IMR-90 (cell line): ENCODE results near the gene NUDT9. TPM values are rescaled to one million over a fixed set of nuclear protein-coding genes. Genes with fewer than 3 reads are reported as not detected.

ENCODE experiments used
- ATAC-seq: fragments of 200-7000 bp; cut with Tn5 transposase; 2 replicates; pipeline ENCODE4 v1.9.1; 2020; ENCODE audit warnings: low read depth, mild to moderate bottlenecking, moderate library complexity
- BruUV-seq: library from RNA; stranded (reverse); fragments of 400-500 nt; replicated peaks from 2 replicates; lab custom pipeline; 2021; lab: Mats Ljungman, UMichigan
- CTCF ChIA-PET: fragments of 300-600 bp; formaldehyde crosslinking; extraction: SDS; loops from one replicate; lab custom pipeline; 2021; ENCODE audit warnings: antibody characterized with exemption; lab: Yijun Ruan, JAX
- POLR2A ChIA-PET: fragments of 300-600 bp; sonication (Branson Sonifier 250); formaldehyde crosslinking; loops from one replicate; lab custom pipeline; 2022; ENCODE audit warnings: antibody characterized with exemption; ENCODE audit not compliant: unreplicated experiment; lab: Charles Lee
- DNase-seq: peaks from one replicate; pipeline ENCODE4 v3.0.0; 2013
- H2AFZ ChIP-seq: replicated peaks from 2 replicates; pipeline ENCODE3; 2013; ENCODE audit warnings: low read length, mild to moderate bottlenecking; ENCODE audit not compliant: poor library complexity
- H2AK5ac ChIP-seq: 2 replicates; pipeline ENCODE4 v1.6.1; 2013; ENCODE audit warnings: low read depth, low read length, inconsistent platforms
- H2AK9ac ChIP-seq: replicated peaks from 2 replicates; pipeline ENCODE3; 2013; ENCODE audit warnings: mild to moderate bottlenecking, low read depth, low read length, moderate library complexity; ENCODE audit not compliant: poor library complexity
- H2BK120ac ChIP-seq: 2 replicates; pipeline ENCODE4 v1.6.1; 2013; ENCODE audit warnings: low read depth, low read length, inconsistent platforms
- H2BK15ac ChIP-seq: 3 replicates; pipeline ENCODE4 v1.6.1; 2013; ENCODE audit warnings: low read depth, low read length, inconsistent platforms
- H2BK20ac ChIP-seq: 2 replicates; pipeline ENCODE4 v1.6.1; 2013; ENCODE audit warnings: low read depth, mild to moderate bottlenecking, inconsistent platforms, low read length, moderate library complexity
- H2BK5ac ChIP-seq: 2 replicates; pipeline ENCODE4 v1.6.1; 2013; ENCODE audit warnings: mild to moderate bottlenecking, low read depth, low read length, inconsistent platforms; ENCODE audit not compliant: poor library complexity, severe bottlenecking
- H3K14ac ChIP-seq: replicated peaks from 2 replicates; pipeline ENCODE4 v1.6.1; 2013; ENCODE audit warnings: low read depth, low read length, inconsistent platforms
- H3K18ac ChIP-seq: 2 replicates; pipeline ENCODE4 v1.6.1; 2013; ENCODE audit warnings: low read depth, low read length, control low read depth
- H3K23ac ChIP-seq: 2 replicates; pipeline ENCODE4 v1.6.1; 2013; ENCODE audit warnings: low read depth, low read length, inconsistent platforms
- H3K27ac ChIP-seq: 2 replicates; pipeline ENCODE4 v1.5.1; 2013; ENCODE audit warnings: mild to moderate bottlenecking, control low read depth, low read length; ENCODE audit not compliant: insufficient read depth
- H3K27me3 ChIP-seq: 2 replicates; pipeline ENCODE4 v1.6.1; 2013; ENCODE audit warnings: low read length; ENCODE audit not compliant: control insufficient read depth, insufficient read depth
- H3K36me3 ChIP-seq: 2 replicates; pipeline ENCODE4 v1.6.1; 2013; ENCODE audit warnings: low read length, mixed read lengths; ENCODE audit not compliant: control insufficient read depth, insufficient read depth
- H3K4ac ChIP-seq: 2 replicates; pipeline ENCODE4 v1.6.1; 2013; ENCODE audit warnings: low read depth, low read length, inconsistent platforms
- H3K4me1 ChIP-seq: 2 replicates; pipeline ENCODE4 v1.6.1; 2013; ENCODE audit warnings: low read length, mixed read lengths; ENCODE audit not compliant: control insufficient read depth, insufficient read depth
- H3K4me2 ChIP-seq: 2 replicates; pipeline ENCODE4 v1.6.1; 2013; ENCODE audit warnings: low read depth, mild to moderate bottlenecking, control low read depth, low read length, moderate library complexity
- H3K4me3 ChIP-seq: 2 replicates; pipeline ENCODE4 v1.5.1; 2013; ENCODE audit warnings: low read depth, mild to moderate bottlenecking, control low read depth, low read length, moderate library complexity; ENCODE audit not compliant: insufficient read depth
- H3K56ac ChIP-seq: 2 replicates; pipeline ENCODE4 v1.6.1; 2013; ENCODE audit warnings: low read length, inconsistent platforms; ENCODE audit not compliant: insufficient read depth; ENCODE audit errors: extremely low read depth
- H3K79me1 ChIP-seq, 2 experiments: 2 replicates each; pipeline ENCODE4 v1.6.1; 2013; ENCODE audit warnings: low read length in 2 of 2, inconsistent platforms in 1 of 2, low read depth in 1 of 2
- H3K9ac ChIP-seq: 2 replicates; pipeline ENCODE4 v1.6.1; 2013; ENCODE audit warnings: low read depth, low read length, control low read depth
- H3K9me1 ChIP-seq: 2 replicates; pipeline ENCODE4 v1.6.1; 2013; ENCODE audit warnings: low read length, inconsistent platforms; ENCODE audit not compliant: insufficient read depth
- H3K9me3 ChIP-seq: 2 replicates; pipeline ENCODE4 v1.6.1; 2013; ENCODE audit warnings: low read length; ENCODE audit not compliant: control insufficient read depth, insufficient read depth
- H4K20me1 ChIP-seq: 2 replicates; pipeline ENCODE4 v1.6.1; 2013; ENCODE audit warnings: low read length, inconsistent platforms; ENCODE audit not compliant: insufficient read depth
- H4K5ac ChIP-seq: 2 replicates; pipeline ENCODE4 v1.6.1; 2013; ENCODE audit warnings: mild to moderate bottlenecking, low read depth, low read length, control low read depth
- H4K8ac ChIP-seq, 2 experiments: 2 replicates each; pipeline ENCODE4 v1.6.1; 2013; ENCODE audit warnings: low read depth in 2 of 2, low read length in 2 of 2, control low read depth in 1 of 2, inconsistent platforms in 1 of 2
- H4K91ac ChIP-seq: 2 replicates; pipeline ENCODE4 v1.6.1; 2013; ENCODE audit warnings: low read depth, low read length, inconsistent platforms; ENCODE audit not compliant: insufficient read depth
- BHLHE40 ChIP-seq: fragments of 150-350 bp; IDR thresholded peaks from 2 replicates; pipeline ENCODE4 v1.6.1; 2016; ENCODE audit warnings: mild to moderate bottlenecking, low read depth, low read length
- CEBPB ChIP-seq: IDR thresholded peaks from 2 replicates; pipeline ENCODE4 v1.6.1; 2012; ENCODE audit warnings: low read depth, low read length, improper control_type of control experiment
- CHD1 ChIP-seq: IDR thresholded peaks from 2 replicates; pipeline ENCODE4 v1.6.1; 2012; ENCODE audit warnings: low read depth, low read length, improper control_type of control experiment
- FOS ChIP-seq: fragments of 150-350 bp; IDR thresholded peaks from 2 replicates; pipeline ENCODE4 v1.6.1; 2016; ENCODE audit warnings: low read depth, low read length
- MAFK ChIP-seq: IDR thresholded peaks from 2 replicates; pipeline ENCODE4 v1.6.1; 2012; ENCODE audit warnings: low read depth, low read length, improper control_type of control experiment
- MAZ ChIP-seq: IDR thresholded peaks from 2 replicates; pipeline ENCODE4 v1.6.1; 2012; ENCODE audit warnings: low read depth, mild to moderate bottlenecking, low read length, improper control_type of control experiment, moderate library complexity, borderline replicate concordance
- MXI1 ChIP-seq: IDR thresholded peaks from 2 replicates; pipeline ENCODE4 v1.6.1; 2012; ENCODE audit warnings: low read depth, mild to moderate bottlenecking, low read length, moderate library complexity, borderline replicate concordance
- NFE2L2 ChIP-seq: fragments of 150-350 bp; IDR thresholded peaks from 2 replicates; pipeline ENCODE4 v1.6.1; 2016; ENCODE audit warnings: low read depth, mild to moderate bottlenecking, low read length
- POLR2A ChIP-seq: IDR thresholded peaks from 2 replicates; pipeline ENCODE4 v1.6.1; 2012; ENCODE audit warnings: mild to moderate bottlenecking, low read depth, low read length
- RAD21 ChIP-seq: IDR thresholded peaks from 2 replicates; pipeline ENCODE4 v1.6.1; 2012; ENCODE audit warnings: low read length, improper control_type of control experiment
- RCOR1 ChIP-seq: IDR thresholded peaks from 2 replicates; pipeline ENCODE4 v1.6.1; 2012; ENCODE audit warnings: mild to moderate bottlenecking, low read length, improper control_type of control experiment; ENCODE audit not compliant: insufficient replicate concordance
- SMC3 ChIP-seq: fragments of 150-350 bp; IDR thresholded peaks from 2 replicates; pipeline ENCODE4 v1.6.1; 2016; ENCODE audit warnings: low read depth, mild to moderate bottlenecking, antibody characterized with exemption, low read length, moderate library complexity
- WGBS, 2 experiments: methylation state at CpG; one replicate each; pipeline versions ENCODE4 v1.1.5 to v1.1.7; 2013; ENCODE audit warnings: missing lambda C conversion rate in 2 of 2; ENCODE audit not compliant: insufficient read length in 1 of 2; ENCODE audit errors: extremely low coverage in 2 of 2; 5-methylcytosine and 5-hydroxymethylcytosine counted together
- dilution Hi-C: fragments of 300-500 bp; cut with HindIII; formaldehyde crosslinking; loops from one replicate; pipeline ENCODE4 v1.14.3; 2018; ENCODE audit warnings: low sequenced_read_pairs; ENCODE audit not compliant: unreplicated experiment
- in situ Hi-C: fragments of 300-500 bp; cut with MboI; formaldehyde crosslinking; loops from 3 replicates; pipeline ENCODE4 v1.14.3; 2019; ENCODE audit warnings: low sequenced_read_pairs, inconsistent platforms, mixed read lengths
- intact Hi-C: fragments of 100-400 bp; cut with micrococcal nuclease; formaldehyde crosslinking; loops from 2 replicates; pipeline ENCODE4 v1.10.0; 2022
- polyA plus RNA-seq, 3 experiments: library from polyadenylated mRNA; depleted of rRNA; stranded (reverse); fragments of >200 nt; gene quantifications; 2 replicates each; pipeline ENCODE4 v1.2.3, GENCODE V29; 2012; ENCODE audit warnings: low replicate concordance in 1 of 3
- total RNA-seq: library from RNA; depleted of rRNA; stranded (reverse); fragments of >200 nt; gene quantifications from 2 replicates; pipeline ENCODE4 v1.2.3, GENCODE V29; 2012
- TF ChIP-seq, protein P1 (sequence below): fragments of 150-350 bp; IDR thresholded peaks from 2 replicates; pipeline ENCODE4 v1.6.1; 2017; ENCODE audit warnings: mild to moderate bottlenecking, antibody characterized with exemption, low read length, low read depth
- TF ChIP-seq, protein P2 (sequence below): conservative IDR thresholded peaks from 2 replicates; pipeline ENCODE4 v1.5.1; 2012; ENCODE audit warnings: mild to moderate bottlenecking, low read depth, low read length, improper control_type of control experiment

The NUDT9 gene
- total and polyA plus RNA-seq, 2 of the 4 experiments (the other 2 are of a cell fraction): 10.0 to 23.5 TPM

DNA sequence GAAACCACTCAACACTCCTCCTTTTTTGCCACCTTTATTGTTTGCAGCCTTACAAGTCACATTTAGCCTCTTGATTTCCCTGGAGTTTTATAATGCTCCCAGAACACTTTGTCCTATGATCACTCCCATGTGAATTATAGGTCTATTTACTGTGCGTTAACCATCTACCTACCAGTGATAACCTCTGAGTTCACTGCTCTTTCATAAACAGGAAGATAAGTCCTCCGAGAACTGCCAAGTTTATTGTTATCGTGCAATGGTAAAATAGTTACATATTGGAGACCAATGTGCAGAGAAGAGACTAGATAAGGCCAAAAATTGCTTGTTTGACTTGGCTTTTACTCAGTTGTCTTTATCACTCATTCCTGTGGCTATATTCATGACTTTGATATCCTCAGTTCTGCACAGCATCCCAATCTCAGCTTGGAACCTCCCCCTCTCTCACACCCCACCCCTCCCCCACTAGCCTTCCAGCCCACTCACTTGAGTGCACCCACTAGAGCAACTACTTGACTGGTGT lies 12.9 kb upstream of the NUDT9 start:
- Histone ChIP-seq H2AK5ac (no peak overlapping the region), H3K18ac (no peak overlapping the region), H3K27ac (no peak overlapping the region), H4K91ac (no peak overlapping the region), H3K27me3 (no peaks in the 10 kb centered on the region; the same call in 1 of the 2 replicates), H2BK15ac (no peak overlapping the region), H4K8ac (no peak overlapping the region), H3K56ac (no peak overlapping the region), H2BK5ac (peak overlapping the region; percentile 7), H3K4me1 (peaks cover 6% of the 10 kb centered on the region; the same call in 1 of the 2 replicates), H3K9ac (no peak overlapping the region), H4K5ac (no peak overlapping the region), H3K9me1 (no peaks in the 10 kb centered on the region), H3K36me3 (no peaks in the 10 kb centered on the region), H4K20me1 (no peaks in the 10 kb centered on the region), H3K4me3 (no peak overlapping the region), H2AFZ (no peak overlapping the region), H3K9me3 (no peaks in the 10 kb centered on the region), H2AK9ac (no peak overlapping the region), H3K14ac (no peak overlapping the region), H2BK120ac (no peak overlapping the region), H3K23ac (no peak overlapping the region), H2BK20ac (no peak overlapping the region), H3K4ac (no peak overlapping the region), H3K79me1 (no peaks in the 10 kb centered on the region), H3K4me2 (no peak overlapping the region)
- dilution Hi-C loops (no loop called here), in situ Hi-C loops (no loop called here), intact Hi-C loops (no loop called here)
- DNase-seq (no peak), ATAC-seq (no peak)
- ChIA-PET CTCF (no interaction called here), POLR2A (no interaction called here)
- no peak for TF ChIP-seq FOS
- no peak for TF ChIP-seq MAFK
- TF ChIP-seq CEBPB: no peak
- no peak for TF ChIP-seq BHLHE40
- TF ChIP-seq MAZ: no peak
- TF ChIP-seq, protein P1, sequence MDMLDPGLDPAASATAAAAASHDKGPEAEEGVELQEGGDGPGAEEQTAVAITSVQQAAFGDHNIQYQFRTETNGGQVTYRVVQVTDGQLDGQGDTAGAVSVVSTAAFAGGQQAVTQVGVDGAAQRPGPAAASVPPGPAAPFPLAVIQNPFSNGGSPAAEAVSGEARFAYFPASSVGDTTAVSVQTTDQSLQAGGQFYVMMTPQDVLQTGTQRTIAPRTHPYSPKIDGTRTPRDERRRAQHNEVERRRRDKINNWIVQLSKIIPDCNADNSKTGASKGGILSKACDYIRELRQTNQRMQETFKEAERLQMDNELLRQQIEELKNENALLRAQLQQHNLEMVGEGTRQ: no peak
- no peak for TF ChIP-seq MXI1
- no peak for TF ChIP-seq NFE2L2
- TF ChIP-seq, protein P2, sequence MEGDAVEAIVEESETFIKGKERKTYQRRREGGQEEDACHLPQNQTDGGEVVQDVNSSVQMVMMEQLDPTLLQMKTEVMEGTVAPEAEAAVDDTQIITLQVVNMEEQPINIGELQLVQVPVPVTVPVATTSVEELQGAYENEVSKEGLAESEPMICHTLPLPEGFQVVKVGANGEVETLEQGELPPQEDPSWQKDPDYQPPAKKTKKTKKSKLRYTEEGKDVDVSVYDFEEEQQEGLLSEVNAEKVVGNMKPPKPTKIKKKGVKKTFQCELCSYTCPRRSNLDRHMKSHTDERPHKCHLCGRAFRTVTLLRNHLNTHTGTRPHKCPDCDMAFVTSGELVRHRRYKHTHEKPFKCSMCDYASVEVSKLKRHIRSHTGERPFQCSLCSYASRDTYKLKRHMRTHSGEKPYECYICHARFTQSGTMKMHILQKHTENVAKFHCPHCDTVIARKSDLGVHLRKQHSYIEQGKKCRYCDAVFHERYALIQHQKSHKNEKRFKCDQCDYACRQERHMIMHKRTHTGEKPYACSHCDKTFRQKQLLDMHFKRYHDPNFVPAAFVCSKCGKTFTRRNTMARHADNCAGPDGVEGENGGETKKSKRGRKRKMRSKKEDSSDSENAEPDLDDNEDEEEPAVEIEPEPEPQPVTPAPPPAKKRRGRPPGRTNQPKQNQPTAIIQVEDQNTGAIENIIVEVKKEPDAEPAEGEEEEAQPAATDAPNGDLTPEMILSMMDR: no peak
- TF ChIP-seq SMC3: no peak
- TF ChIP-seq POLR2A: no peak
- no peak for TF ChIP-seq CHD1
- no peak for TF ChIP-seq RCOR1
- no peak for TF ChIP-seq RAD21
- WGBS, 2 experiments: no CpG with 5 or more reads among the region's 3 CpGs
- BruUV-seq: no TSS peak
